SK-N-SH (cell line): ENCODE data around the gene MLXIP. TPM values are rescaled to one million over a fixed set of nuclear protein-coding genes. Genes with fewer than 3 reads are reported as not detected.

ENCODE experiments used
- CTCF ChIA-PET: fragments of 300-600, 350-600 bp; formaldehyde crosslinking; extraction: SDS; loops from one replicate; lab custom pipeline; 2021; lab: Yijun Ruan, JAX
- POLR2A ChIA-PET: fragments of 350-600 bp; sonication (Branson Sonifier 250); formaldehyde crosslinking; extraction: SDS; loops from one replicate; lab custom pipeline; 2020; ENCODE audit warnings: antibody characterized with exemption, inconsistent platforms; lab: Yijun Ruan, JAX
- DNase-seq: peaks from one replicate; pipeline ENCODE4 v3.0.0; 2012
- H2AFZ ChIP-seq: fragments of 200-600 bp; sonication (generic); 2 replicates; pipeline ENCODE4 v1.8.1; 2016; ENCODE audit warnings: antibody characterized with exemption, mild to moderate bottlenecking, low read depth
- H3F3A ChIP-seq: fragments of 200-600 bp; sonication (generic); replicated peaks from 2 replicates; pipeline ENCODE3; 2016; ENCODE audit warnings: antibody characterized with exemption, mild to moderate bottlenecking; ENCODE audit not compliant: insufficient read depth
- H3K27ac ChIP-seq, 2 experiments: fragments of 200-500 bp in 1 of 2; fragments of 200-600 bp in 1 of 2; sonication (Bioruptor generic) in 1 of 2; sonication (generic), shearing (Covaris generic) in 1 of 2; 2 replicates each; pipeline versions ENCODE4 v1.5.1 to v1.6.1; 2014 to 2016; ENCODE audit warnings: low read depth in 2 of 2, inconsistent platforms in 1 of 2, low read length in 1 of 2, mild to moderate bottlenecking in 1 of 2, mixed read lengths in 1 of 2
- H3K27me3 ChIP-seq: fragments of 200-600 bp; sonication (generic), shearing (Covaris generic); 2 replicates; pipeline ENCODE4 v1.6.1; 2016; ENCODE audit warnings: mixed run types; ENCODE audit not compliant: insufficient read depth
- H3K36me3 ChIP-seq, 2 experiments: fragments of 200-500 bp in 1 of 2; fragments of 200-600 bp in 1 of 2; sonication (Bioruptor generic) in 1 of 2; sonication (generic) in 1 of 2; replicated peaks in 1 of 2; 2 replicates each; pipeline versions ENCODE3 to v1.5.1; 2014 to 2016; ENCODE audit warnings: low read length in 1 of 2, mild to moderate bottlenecking in 1 of 2; ENCODE audit not compliant: insufficient read depth in 2 of 2, control insufficient read depth in 1 of 2
- H3K4me1 ChIP-seq, 2 experiments: fragments of 200-500 bp in 1 of 2; fragments of 200-600 bp in 1 of 2; sonication (Bioruptor generic) in 1 of 2; sonication (generic), shearing (Covaris generic) in 1 of 2; 2 replicates each; pipeline versions ENCODE4 v1.5.1 to v1.6.1; 2014 to 2016; ENCODE audit warnings: low read depth in 1 of 2, low read length in 1 of 2, mixed run types in 1 of 2; ENCODE audit not compliant: insufficient read depth in 2 of 2, control insufficient read depth in 1 of 2
- H3K4me2 ChIP-seq: fragments of 200-600 bp; sonication (generic), shearing (Covaris generic); 2 replicates; pipeline ENCODE4 v1.6.1; 2017; ENCODE audit warnings: mixed run types
- H3K4me3 ChIP-seq, 2 experiments: fragments of 200-500 bp in 1 of 2; fragments of 200-600 bp in 1 of 2; sonication (Bioruptor generic) in 1 of 2; sonication (generic), shearing (Covaris generic) in 1 of 2; 2 replicates each; pipeline versions ENCODE4 v1.5.1 to v1.8.1; 2014 to 2016; ENCODE audit warnings: low read depth in 2 of 2, inconsistent platforms in 1 of 2, low read length in 1 of 2, mild to moderate bottlenecking in 1 of 2, mixed read lengths in 1 of 2, moderate library complexity in 1 of 2
- H3K79me2 ChIP-seq: fragments of 200-600 bp; sonication (generic); 2 replicates; pipeline ENCODE4 v1.8.1; 2017; ENCODE audit warnings: mild to moderate bottlenecking; ENCODE audit not compliant: insufficient read depth
- H3K9ac ChIP-seq: fragments of 200-600 bp; sonication (generic); 2 replicates; pipeline ENCODE4 v1.6.1; 2017; ENCODE audit warnings: mixed run types
- H3K9me2 ChIP-seq: fragments of 200-600 bp; sonication (generic); 2 replicates; pipeline ENCODE4 v1.6.1; 2017; ENCODE audit warnings: mixed run types
- H3K9me3 ChIP-seq: fragments of 200-600 bp; sonication (generic); 2 replicates; pipeline ENCODE4 v1.6.1; 2017; ENCODE audit warnings: mixed run types, mild to moderate bottlenecking, moderate library complexity
- H4K20me1 ChIP-seq: fragments of 200-600 bp; sonication (generic); 2 replicates; pipeline ENCODE4 v1.6.1; 2017; ENCODE audit warnings: mild to moderate bottlenecking, mixed run types; ENCODE audit not compliant: insufficient read depth
- ELF1 ChIP-seq: IDR thresholded peaks from 2 replicates; pipeline ENCODE4 v1.4.0; 2012
- FOXM1 ChIP-seq: IDR thresholded peaks from 2 replicates; pipeline ENCODE4 v1.4.0; 2012; ENCODE audit warnings: low read depth, mild to moderate bottlenecking
- GABPA ChIP-seq: IDR thresholded peaks from 2 replicates; pipeline ENCODE4 v1.4.0; 2012; ENCODE audit warnings: low read depth, mild to moderate bottlenecking
- JUND ChIP-seq: IDR thresholded peaks from 2 replicates; pipeline ENCODE4 v1.4.0; 2012
- MXI1 ChIP-seq: IDR thresholded peaks from 2 replicates; pipeline ENCODE4 v1.6.1; 2012; ENCODE audit warnings: mild to moderate bottlenecking, low read depth, low read length, improper control_type of control experiment
- NFIC ChIP-seq: IDR thresholded peaks from 2 replicates; pipeline ENCODE4 v1.4.0; 2012; ENCODE audit warnings: borderline replicate concordance
- NRF1 ChIP-seq: IDR thresholded peaks from 2 replicates; pipeline ENCODE4 v1.6.1; 2012; ENCODE audit warnings: low read depth, mild to moderate bottlenecking, low read length
- RAD21 ChIP-seq: IDR thresholded peaks from 2 replicates; pipeline ENCODE4 v1.6.1; 2012; ENCODE audit warnings: mild to moderate bottlenecking, low read length
- RCOR1 ChIP-seq: fragments of 150-350 bp; IDR thresholded peaks from 2 replicates; pipeline ENCODE4 v1.6.1; 2017; ENCODE audit warnings: antibody characterized with exemption, low read length
- RFX5 ChIP-seq: IDR thresholded peaks from 2 replicates; pipeline ENCODE4 v1.6.1; 2012; ENCODE audit warnings: mild to moderate bottlenecking, improper control_type of control experiment, low read length
- RXRA ChIP-seq: IDR thresholded peaks from 2 replicates; pipeline ENCODE4 v1.4.0; 2012; ENCODE audit warnings: low read depth, mild to moderate bottlenecking, borderline replicate concordance
- SMC3 ChIP-seq: IDR thresholded peaks from 2 replicates; pipeline ENCODE4 v1.6.1; 2012; ENCODE audit warnings: low read depth, low read length, improper control_type of control experiment
- YY1 ChIP-seq: IDR thresholded peaks from 2 replicates; pipeline ENCODE4 v1.4.0; 2012; ENCODE audit warnings: low read depth, mild to moderate bottlenecking
- WGBS: methylation state at CpG from one replicate; pipeline ENCODE4 v1.1.6; 2017; ENCODE audit warnings: low lambda C conversion rate; 5-methylcytosine and 5-hydroxymethylcytosine counted together
- polyA plus RNA-seq, 3 experiments: library from polyadenylated mRNA; depleted of rRNA; stranded (reverse); fragments of >200 nt; gene quantifications; 2 replicates each; pipeline ENCODE4 v1.2.3, GENCODE V29; 2012
- TF ChIP-seq, protein P1 (sequence below): IDR thresholded peaks from 2 replicates; pipeline ENCODE4 v1.4.0; 2012; ENCODE audit warnings: low read depth, borderline replicate concordance
- TF ChIP-seq, protein P2 (sequence below): fragments of 150-350 bp; IDR thresholded peaks from 2 replicates; pipeline ENCODE4 v1.6.1; 2016; ENCODE audit warnings: mild to moderate bottlenecking, low read depth, low read length
- TF ChIP-seq, protein P3 (sequence below): IDR thresholded peaks from 2 replicates; pipeline ENCODE4; 2012
- TF ChIP-seq, protein P4 (sequence below): IDR thresholded peaks from 2 replicates; pipeline ENCODE4 v1.4.0; 2012; ENCODE audit warnings: low read depth

Gene MLXIP
- polyA plus RNA-seq, 1 of the 3 experiments (the other 2 are of a cell fraction): 11.0 TPM

DNA sequence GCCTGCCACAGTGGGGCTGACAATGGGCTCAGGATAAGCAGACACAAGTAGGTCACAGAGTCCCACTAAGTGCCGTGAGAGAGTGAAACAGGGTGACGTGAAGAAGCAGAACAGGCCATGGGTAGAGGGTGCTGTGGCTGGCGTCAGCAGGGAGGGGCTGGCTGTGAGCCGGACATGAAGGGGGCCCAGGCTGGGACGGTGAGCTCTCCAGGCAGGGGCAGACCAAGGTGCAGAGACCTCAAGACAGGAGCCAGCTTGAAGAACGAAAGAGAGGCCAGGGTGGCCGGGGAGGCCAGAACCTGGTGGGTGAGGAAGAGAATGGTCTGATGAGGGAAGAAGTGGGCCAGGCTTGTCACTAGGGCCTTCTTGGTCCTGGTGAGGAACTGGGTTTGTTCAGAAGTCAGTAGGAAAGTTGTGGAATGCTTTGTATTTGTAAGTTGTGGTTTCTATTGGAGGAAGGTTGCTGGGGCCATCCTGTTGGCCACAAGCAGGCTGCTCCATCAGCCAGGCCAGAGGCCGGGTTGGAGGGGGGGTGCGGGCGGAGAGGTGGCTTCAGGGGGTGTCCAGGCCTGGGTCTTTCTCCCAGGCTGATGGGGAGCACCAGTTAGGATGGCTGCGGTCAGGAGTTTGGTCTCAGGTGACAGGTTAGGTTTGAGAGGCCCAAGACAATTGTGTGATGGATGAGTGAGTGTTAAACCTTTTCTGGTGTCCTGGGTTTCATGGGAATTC is 21.4 kb upstream of the MLXIP start:
- H3K9me3 ChIP-seq: no peaks in the 10 kb centered on the region
- DNase-seq: no peak
- TF ChIP-seq, protein P1, sequence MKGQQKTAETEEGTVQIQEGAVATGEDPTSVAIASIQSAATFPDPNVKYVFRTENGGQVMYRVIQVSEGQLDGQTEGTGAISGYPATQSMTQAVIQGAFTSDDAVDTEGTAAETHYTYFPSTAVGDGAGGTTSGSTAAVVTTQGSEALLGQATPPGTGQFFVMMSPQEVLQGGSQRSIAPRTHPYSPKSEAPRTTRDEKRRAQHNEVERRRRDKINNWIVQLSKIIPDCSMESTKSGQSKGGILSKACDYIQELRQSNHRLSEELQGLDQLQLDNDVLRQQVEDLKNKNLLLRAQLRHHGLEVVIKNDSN: no peak
- TF ChIP-seq GABPA (no peak), NRF1 (no peak), JUND (no peak), RFX5 (no peak), ELF1 (no peak), NFIC (no peak), FOXM1 (no peak)
- TF ChIP-seq, protein P2, sequence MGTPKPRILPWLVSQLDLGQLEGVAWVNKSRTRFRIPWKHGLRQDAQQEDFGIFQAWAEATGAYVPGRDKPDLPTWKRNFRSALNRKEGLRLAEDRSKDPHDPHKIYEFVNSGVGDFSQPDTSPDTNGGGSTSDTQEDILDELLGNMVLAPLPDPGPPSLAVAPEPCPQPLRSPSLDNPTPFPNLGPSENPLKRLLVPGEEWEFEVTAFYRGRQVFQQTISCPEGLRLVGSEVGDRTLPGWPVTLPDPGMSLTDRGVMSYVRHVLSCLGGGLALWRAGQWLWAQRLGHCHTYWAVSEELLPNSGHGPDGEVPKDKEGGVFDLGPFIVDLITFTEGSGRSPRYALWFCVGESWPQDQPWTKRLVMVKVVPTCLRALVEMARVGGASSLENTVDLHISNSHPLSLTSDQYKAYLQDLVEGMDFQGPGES: no peak
- TF ChIP-seq, protein P3, sequence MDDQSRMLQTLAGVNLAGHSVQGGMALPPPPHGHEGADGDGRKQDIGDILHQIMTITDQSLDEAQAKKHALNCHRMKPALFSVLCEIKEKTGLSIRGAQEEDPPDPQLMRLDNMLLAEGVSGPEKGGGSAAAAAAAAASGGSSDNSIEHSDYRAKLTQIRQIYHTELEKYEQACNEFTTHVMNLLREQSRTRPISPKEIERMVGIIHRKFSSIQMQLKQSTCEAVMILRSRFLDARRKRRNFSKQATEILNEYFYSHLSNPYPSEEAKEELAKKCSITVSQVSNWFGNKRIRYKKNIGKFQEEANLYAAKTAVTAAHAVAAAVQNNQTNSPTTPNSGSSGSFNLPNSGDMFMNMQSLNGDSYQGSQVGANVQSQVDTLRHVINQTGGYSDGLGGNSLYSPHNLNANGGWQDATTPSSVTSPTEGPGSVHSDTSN: no peak
- TF ChIP-seq, all 33 proteins: peak for 0

DNA sequence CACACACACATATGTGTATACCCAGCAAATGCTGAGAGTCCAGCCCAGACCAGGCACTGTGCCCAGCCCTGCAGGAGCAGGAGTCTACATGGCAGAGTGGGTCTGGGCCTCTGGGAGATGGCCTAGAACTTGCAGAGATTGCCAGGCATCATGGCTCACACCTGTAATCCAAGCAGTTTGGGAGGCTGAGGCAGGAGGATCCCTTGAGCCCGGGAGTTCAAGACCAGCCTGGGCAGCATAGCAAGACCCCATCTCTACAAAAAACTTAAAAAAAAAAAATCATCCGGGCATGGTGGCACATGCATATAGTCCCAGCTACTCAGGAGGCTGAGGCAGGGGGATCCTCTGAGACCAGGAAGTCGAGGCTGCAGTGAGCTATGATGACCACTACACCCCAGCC is 20.8 kb upstream of the MLXIP start:
- Histone ChIP-seq H3K36me3 (peaks cover 19 to 37% of the 10 kb centered on the region in 2 experiments), H3K4me1 (peaks cover 4 to 6% of the 10 kb centered on the region in 2 experiments; a peak in 2 of 4 replicates), H3K9me2 (no peaks in the 10 kb centered on the region), H4K20me1 (no peaks in the 10 kb centered on the region), H3K4me3 (no peak overlapping the region), H2AFZ (no peak overlapping the region), H3K27me3 (no peaks in the 10 kb centered on the region), H3K79me2 (peaks cover 12% of the 10 kb centered on the region; the same call in 1 of the 2 replicates), H3K27ac (no peak overlapping the region), H3F3A (peaks cover 22% of the 10 kb centered on the region), H3K9ac (no peak overlapping the region), H3K9me3 (no peaks in the 10 kb centered on the region), H3K4me2 (no peak overlapping the region)
- DNase-seq: no peak
- no peak for TF ChIP-seq RCOR1
- TF ChIP-seq YY1: no peak
- TF ChIP-seq, protein P4, sequence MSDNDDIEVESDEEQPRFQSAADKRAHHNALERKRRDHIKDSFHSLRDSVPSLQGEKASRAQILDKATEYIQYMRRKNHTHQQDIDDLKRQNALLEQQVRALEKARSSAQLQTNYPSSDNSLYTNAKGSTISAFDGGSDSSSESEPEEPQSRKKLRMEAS: no peak
- no peak for TF ChIP-seq RAD21
- no peak for TF ChIP-seq MXI1
- TF ChIP-seq, protein P3: no peak
- no peak for TF ChIP-seq SMC3
- no peak for TF ChIP-seq RXRA
- TF ChIP-seq FOXM1: no peak
- WGBS: 93% methylated on average over 3 of the region's 3 CpGs
- ChIA-PET POLR2A (interaction anchor here (0.6 kb wide), 1 partner anchor 31 kb away, joined by 3 read pairs; no protein-coding TSS in a partner anchor), CTCF (interaction anchor here (0.8 to 2.4 kb wide), 2 partner anchors 65 to 72 kb away, joined by 4 to 13 read pairs; no protein-coding TSS in a partner anchor)

More for the DNA sequence above, 21.4 kb upstream of the MLXIP start:
- ChIA-PET POLR2A (no interaction called here), CTCF (interaction anchor here (0.8 to 4.2 kb wide), 3 partner anchors 64 to 73 kb away, joined by 4 to 157 read pairs (median 13); no protein-coding TSS in a partner anchor)
- 99% methylated on average over 11 of the region's 11 CpGs for WGBS
- Histone ChIP-seq H3K4me3 (no peak overlapping the region), H3K9me2 (no peaks in the 10 kb centered on the region), H3K79me2 (peaks cover 12% of the 10 kb centered on the region; the same call in 1 of the 2 replicates), H3K36me3 (peaks cover 23 to 37% of the 10 kb centered on the region in 2 experiments), H4K20me1 (no peaks in the 10 kb centered on the region), H3K27me3 (no peaks in the 10 kb centered on the region), H3F3A (peaks cover 24% of the 10 kb centered on the region), H3K4me1 (peaks cover 0 to 3% of the 10 kb centered on the region in 2 experiments; a peak in 1 of 4 replicates), H2AFZ (no peak overlapping the region), H3K27ac (no peak overlapping the region), H3K9ac (no peak overlapping the region), H3K4me2 (no peak overlapping the region)
